HG03135 (cell line): ENCODE measurements around the gene TAF9B.
"Not testable (repeated sequence)": the region's sequence is repeated elsewhere in the genome, so short reads cannot be mapped to it uniquely, and the experiment has no call there.

Source experiments
- ATAC-seq: cut with Tn5 transposase; IDR thresholded peaks from one replicate; pipeline ENCODE4 v1.9.1; 2021; ENCODE audit warnings: mild to moderate bottlenecking, moderate library complexity; ENCODE audit not compliant: unreplicated experiment

TAF9B gene

GRCh38 chrX:78139160-78140123 is at the start of gene TAF9B:
Gene TAF9B (minus strand): TSS chrX:78139650. CDS start chrX:78139611, 39 bp downstream.
- peak; percentile 94 for ATAC-seq

- no peak for ATAC-seq
Measured at GRCh38 chrX:78182881-78183280, 43.4 kb upstream of the TAF9B start.

GRCh38 chrX:78181307-78181706 is 41.9 kb upstream of the TAF9B start:
- no peak for ATAC-seq

GRCh38 chrX:78168065-78168464 is 28.6 kb upstream of the TAF9B start:
- ATAC-seq: no peak

- no peak for ATAC-seq
Measured at GRCh38 chrX:78165425-78165824, 26.0 kb upstream of the TAF9B start.

GRCh38 chrX:78163175-78163574 is 23.7 kb upstream of the TAF9B start:
- ATAC-seq: not testable (repeated sequence)

- not testable (repeated sequence) for ATAC-seq
Measured at GRCh38 chrX:78160711-78161110, 21.3 kb upstream of the TAF9B start.

- ATAC-seq: not testable (repeated sequence)
Measured at GRCh38 chrX:78157846-78158245, 18.4 kb upstream of the TAF9B start.

GRCh38 chrX:78157373-78157772 is 17.9 kb upstream of the TAF9B start:
- not testable (repeated sequence) for ATAC-seq

- not testable (repeated sequence) for ATAC-seq
Measured at GRCh38 chrX:78147002-78147540, 7.6 kb upstream of the TAF9B start.

GRCh38 chrX:78140206-78140605 is 756 bp upstream of the TAF9B start:
- no peak for ATAC-seq

- no peak for ATAC-seq
Measured at GRCh38 chrX:78133238-78133960, 6.1 kb downstream of the TAF9B start.

GRCh38 chrX:78131117-78131516 is 8.3 kb downstream of the TAF9B start:
- no peak for ATAC-seq

- ATAC-seq: no peak
Measured at GRCh38 chrX:78130396-78130795, 9.1 kb downstream of the TAF9B start.

- no peak for ATAC-seq
Measured at GRCh38 chrX:78129714-78130113, 9.7 kb downstream of the TAF9B start.

- ATAC-seq: not testable (repeated sequence)
Measured at GRCh38 chrX:78125781-78126180, 13.7 kb downstream of the TAF9B start.

- no peak for ATAC-seq
Measured at GRCh38 chrX:78125148-78125547, 14.3 kb downstream of the TAF9B start.

- ATAC-seq: no peak
Measured at GRCh38 chrX:78124307-78124706, 15.1 kb downstream of the TAF9B start.

- ATAC-seq: no peak
Measured at GRCh38 chrX:78123190-78123589, 16.3 kb downstream of the TAF9B start.

- no peak for ATAC-seq
Measured at GRCh38 chrX:78119521-78120227, 19.8 kb downstream of the TAF9B start.

GRCh38 chrX:78118628-78119027 is 20.8 kb downstream of the TAF9B start:
- no peak for ATAC-seq
